RWPE1 (cell line): ENCODE data around the gene HFE.

Experiments
- CTCF ChIA-PET: fragments of 350-600 bp; sonication (Branson Sonifier 250); formaldehyde crosslinking; extraction: SDS; loops from one replicate; lab custom pipeline; 2021; lab: Yijun Ruan, JAX
- POLR2A ChIA-PET: fragments of 400-600 bp; formaldehyde crosslinking; extraction: SDS; loops from one replicate; lab custom pipeline; 2020; ENCODE audit warnings: antibody characterized with exemption; ENCODE audit not compliant: low non-redundant PET; lab: Yijun Ruan, JAX
- DNase-seq: peaks from one replicate; pipeline ENCODE4 v3.0.0; 2012; ENCODE audit warnings: low spot score
- H3K27ac ChIP-seq: fragments of 450-650 bp; 2 replicates; pipeline ENCODE4 v1.5.1; 2017
- TF ChIP-seq, protein P1 (sequence below): fragments of 450-650 bp; conservative IDR thresholded peaks from 2 replicates; pipeline ENCODE4 v1.5.1; 2017; ENCODE audit warnings: low read depth, mild to moderate bottlenecking

Gene HFE

DNA sequence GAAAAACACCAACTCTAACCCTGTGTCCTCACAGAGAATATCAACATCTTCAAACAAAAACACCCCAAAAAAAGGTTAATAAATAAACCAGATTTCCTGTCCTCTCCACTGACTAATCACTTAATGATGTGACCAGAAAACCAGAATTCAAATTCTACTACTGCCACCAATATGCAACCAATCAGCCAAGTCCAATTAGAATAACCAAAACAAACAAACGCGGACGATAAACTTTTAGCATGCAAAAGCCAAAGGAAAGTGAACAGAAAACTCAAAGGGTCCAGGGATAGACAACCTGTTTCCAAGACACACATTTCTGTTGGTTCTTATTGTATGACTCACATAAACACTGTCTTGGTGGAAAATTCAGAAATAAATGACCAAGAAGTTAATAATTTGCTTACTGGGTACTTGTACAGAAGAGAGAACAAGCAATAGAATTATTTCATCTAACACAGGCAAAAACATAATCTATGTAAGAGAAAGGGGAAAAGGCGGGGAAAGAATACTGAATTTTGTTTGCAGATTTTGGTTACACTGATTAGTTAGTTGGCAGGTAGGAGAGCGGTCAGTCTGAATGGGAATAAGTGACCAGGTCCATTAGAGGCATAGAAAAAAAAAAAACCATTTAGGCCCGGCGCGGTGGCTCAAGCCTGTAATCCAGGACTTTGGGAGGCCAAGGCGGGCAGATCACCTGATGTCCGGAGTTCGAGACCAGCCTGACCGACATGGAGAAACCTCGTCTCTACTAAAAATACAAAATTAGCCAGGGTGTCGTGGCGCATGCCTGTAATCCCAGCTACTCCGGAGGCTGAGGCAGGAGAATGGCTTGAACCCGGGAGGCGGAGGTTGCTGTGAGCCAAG, 34.1 kb downstream of the HFE start:
- peak overlapping the region; percentile 99 for H3K27ac ChIP-seq
- CTCF ChIA-PET = no interaction called here
- DNase-seq = no peak
- POLR2A ChIA-PET = no interaction called here
- TF ChIP-seq, protein P1, sequence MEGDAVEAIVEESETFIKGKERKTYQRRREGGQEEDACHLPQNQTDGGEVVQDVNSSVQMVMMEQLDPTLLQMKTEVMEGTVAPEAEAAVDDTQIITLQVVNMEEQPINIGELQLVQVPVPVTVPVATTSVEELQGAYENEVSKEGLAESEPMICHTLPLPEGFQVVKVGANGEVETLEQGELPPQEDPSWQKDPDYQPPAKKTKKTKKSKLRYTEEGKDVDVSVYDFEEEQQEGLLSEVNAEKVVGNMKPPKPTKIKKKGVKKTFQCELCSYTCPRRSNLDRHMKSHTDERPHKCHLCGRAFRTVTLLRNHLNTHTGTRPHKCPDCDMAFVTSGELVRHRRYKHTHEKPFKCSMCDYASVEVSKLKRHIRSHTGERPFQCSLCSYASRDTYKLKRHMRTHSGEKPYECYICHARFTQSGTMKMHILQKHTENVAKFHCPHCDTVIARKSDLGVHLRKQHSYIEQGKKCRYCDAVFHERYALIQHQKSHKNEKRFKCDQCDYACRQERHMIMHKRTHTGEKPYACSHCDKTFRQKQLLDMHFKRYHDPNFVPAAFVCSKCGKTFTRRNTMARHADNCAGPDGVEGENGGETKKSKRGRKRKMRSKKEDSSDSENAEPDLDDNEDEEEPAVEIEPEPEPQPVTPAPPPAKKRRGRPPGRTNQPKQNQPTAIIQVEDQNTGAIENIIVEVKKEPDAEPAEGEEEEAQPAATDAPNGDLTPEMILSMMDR = no peak

DNA sequence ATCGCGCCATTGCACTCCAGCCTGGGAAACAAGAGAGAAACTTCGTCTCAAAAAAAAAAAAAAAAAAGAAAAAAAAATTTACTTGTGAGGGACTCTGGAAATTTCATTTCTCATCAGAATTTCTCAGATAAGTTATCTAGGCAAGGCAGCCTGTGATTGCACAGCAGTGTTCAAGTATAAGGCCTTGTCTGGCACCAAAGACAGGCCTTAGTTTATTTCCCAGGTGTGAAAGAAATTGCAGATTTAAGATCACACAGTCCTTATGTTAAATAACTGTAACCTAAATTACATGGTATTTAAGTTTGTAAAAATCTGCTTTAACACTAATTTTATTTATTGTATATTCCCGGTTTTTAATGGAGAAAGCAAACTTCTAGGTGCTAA, 34.8 kb downstream of the HFE start:
- ChIA-PET POLR2A (no interaction called here), CTCF (no interaction called here)
- DNase-seq = no peak
- H3K27ac ChIP-seq = peak overlapping the region; percentile 99
- TF ChIP-seq, protein P1 = no peak

DNA sequence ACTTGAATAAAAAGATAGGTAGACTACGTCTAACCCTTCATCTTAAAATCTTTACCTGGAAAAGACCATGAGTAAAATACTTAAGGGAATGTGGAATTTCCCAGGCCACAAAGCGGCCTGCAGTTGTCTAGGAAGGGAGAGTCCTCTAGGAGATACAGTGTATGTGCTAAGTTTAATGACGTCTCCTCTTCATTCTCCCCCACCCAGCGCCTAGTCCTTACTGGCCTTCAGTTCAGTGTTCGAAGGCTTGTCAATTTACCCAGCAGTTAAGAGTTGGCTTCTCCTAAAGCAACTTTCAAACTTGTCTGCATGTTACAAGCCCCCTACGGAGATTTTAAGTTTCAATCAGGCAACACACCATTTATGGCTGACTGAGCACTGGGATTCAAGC, 35.2 kb downstream of the HFE start:
- DNase-seq = no peak
- CTCF ChIA-PET = no interaction called here
- POLR2A ChIA-PET = interaction anchor here (0.6 to 5.1 kb wide), 3 partner anchors 15 to 78 kb away, joined by 3 to 94 read pairs (median 3); a partner anchor contains a TSS

DNA sequence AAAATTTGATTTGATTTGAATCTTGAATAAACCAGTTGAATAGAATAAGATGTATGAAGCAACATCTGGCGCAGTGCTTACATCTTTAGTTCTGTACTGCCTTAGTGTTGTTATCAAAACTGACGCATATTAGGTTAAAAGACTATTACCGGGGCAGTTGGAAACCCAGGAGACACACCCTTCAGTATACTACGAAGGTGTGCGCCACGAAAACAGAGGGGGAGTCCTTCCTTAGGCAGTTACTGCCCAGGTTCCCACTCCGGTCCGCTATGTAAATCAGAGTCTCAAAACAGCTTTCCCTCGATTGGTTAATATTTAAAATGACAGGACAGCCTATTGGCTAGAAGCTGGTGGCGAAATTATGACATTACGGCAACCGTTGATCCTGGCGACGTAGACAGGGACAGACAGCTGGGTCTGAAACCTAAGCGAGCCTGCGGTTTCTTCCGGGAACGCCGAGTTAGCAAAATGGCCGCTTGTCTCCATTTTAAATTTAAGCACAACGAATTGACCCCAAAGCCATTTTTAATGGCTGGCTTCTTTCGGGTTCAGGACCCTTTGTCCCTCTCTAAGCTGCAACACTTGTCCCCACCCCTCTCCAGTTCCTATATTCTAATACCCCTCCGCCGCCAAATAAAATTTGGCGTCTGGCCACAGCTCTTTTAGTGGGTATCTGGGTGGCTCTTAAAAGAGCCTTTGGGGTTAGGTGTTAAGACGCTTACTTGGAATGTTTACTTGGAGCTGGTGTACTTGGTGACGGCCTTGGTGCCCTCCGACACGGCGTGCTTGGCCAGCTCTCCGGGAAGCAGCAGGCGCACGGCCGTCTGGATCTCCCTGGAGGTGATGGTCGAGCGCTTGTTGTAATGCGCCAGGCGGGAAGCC, 35.8 kb downstream of the HFE start:
- H3K27ac ChIP-seq = peak overlapping the region; percentile 99
- TF ChIP-seq, protein P1 = no peak
- ChIA-PET CTCF (no interaction called here), POLR2A (interaction anchor here (0.5 to 5.1 kb wide), 14 partner anchors 16 to 1770 kb away, joined by 3 to 94 read pairs (median 6); a partner anchor contains a TSS)
- DNase-seq = peak; percentile 91

More for the DNA sequence above, 35.2 kb downstream of the HFE start:
- peak overlapping the region; percentile 99 for H3K27ac ChIP-seq
- TF ChIP-seq, protein P1 = no peak

DNA sequence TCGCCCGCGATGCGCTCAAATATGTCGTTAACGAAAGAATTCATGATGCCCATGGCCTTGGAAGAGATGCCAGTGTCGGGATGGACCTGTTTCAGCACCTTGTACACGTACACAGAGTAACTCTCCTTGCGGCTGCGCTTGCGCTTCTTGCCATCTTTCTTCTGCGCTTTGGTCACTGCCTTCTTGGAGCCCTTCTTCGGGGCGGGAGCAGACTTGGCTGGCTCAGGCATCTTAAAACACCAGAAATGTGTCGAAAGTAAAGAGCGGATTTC, 36.4 kb downstream of the HFE start:
- TF ChIP-seq, protein P1 = no peak
- peak overlapping the region; percentile 99 for H3K27ac ChIP-seq
- DNase-seq = no peak
- POLR2A ChIA-PET = interaction anchor here (0.6 to 5.1 kb wide), 13 partner anchors 16 to 1769 kb away, joined by 3 to 94 read pairs (median 5); a partner anchor contains a TSS
- CTCF ChIA-PET = no interaction called here
